ENCODE data around the gene CCDC78.

Gene CCDC78

DNA sequence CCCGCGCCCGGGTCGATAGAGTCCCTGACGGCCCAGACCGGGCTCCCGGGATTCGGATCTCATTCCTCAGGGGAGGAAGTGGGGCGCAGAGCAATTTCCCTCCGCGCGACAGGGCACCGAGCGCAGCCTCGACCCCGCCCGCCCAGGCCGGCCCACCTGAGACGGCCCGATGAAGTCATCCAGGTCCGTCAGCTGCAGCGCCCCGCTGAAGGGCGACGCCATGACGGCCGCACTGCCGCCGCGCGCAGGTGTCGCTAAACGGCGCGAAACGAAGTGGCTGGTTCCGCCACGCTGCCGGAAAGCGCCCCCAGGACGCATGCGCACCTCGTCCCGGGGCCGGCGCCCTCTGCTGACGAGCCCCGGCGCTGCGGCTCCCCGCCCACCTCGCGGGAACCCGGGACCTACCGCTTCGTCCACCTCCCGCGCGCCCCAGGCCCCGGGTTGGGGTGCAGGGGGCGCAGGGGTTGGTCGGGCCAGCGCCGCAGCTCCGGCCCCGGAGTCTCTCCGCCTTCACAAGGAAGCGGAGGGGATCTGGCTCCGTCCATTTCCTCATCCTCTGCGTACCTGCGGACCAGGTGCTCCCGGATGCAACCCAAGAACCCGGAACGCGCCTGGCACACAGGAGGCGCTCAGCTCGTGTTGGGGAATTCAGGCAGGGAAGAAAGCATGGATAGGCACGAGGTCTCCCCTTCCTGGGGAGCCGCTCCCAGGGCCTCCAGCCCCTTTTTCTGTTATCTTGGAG lies 14.7 kb upstream of the CCDC78 start, which contains the start of gene CIAO3:
Gene CIAO3, minus strand, starts transcription at position 234 of the 742 bp plus-strand sequence. Its CDS starts 12 bp downstream, at position 222.
- peaks cover 15% of the 10 kb centered on the region for H3K79me2 ChIP-seq (ENCODE audit: low read length)
- H3K9me2 ChIP-seq (replicated peaks; ENCODE audit: insufficient read depth, low read length) = no peaks in the 10 kb centered on the region
- peak within 1 kb of the TSS; percentile 98 for H2AFZ ChIP-seq (ENCODE audit: low read length)
- H3K4me2 ChIP-seq (ENCODE audit: low read depth, low read length) = peak within 1 kb of the TSS; percentile 94
- peak; percentile 93 for DNase-seq
- H3K36me3 ChIP-seq (replicated peaks; ENCODE audit: insufficient read depth, low read length) = no peaks in the 10 kb centered on the region
- H3K4me3 ChIP-seq (ENCODE audit: low read length) = peak within 1 kb of the TSS; percentile 96
- H3F3A ChIP-seq (ENCODE audit: insufficient read depth, low read length) = peaks cover 13% of the 10 kb centered on the region
- H4K20me1 ChIP-seq (ENCODE audit: insufficient read depth, low read length) = no peaks in the 10 kb centered on the region
- H3K9ac ChIP-seq (ENCODE audit: low read length) = peak within 1 kb of the TSS; percentile 93
- no peak within 1 kb of the TSS for H3K27ac ChIP-seq (ENCODE audit: low read length)
- peaks cover 24% of the 10 kb centered on the region for H3K27me3 ChIP-seq (replicated peaks; ENCODE audit: insufficient read depth, low read length)
- no peaks in the 10 kb centered on the region for H3K9me3 ChIP-seq (replicated peaks; ENCODE audit: insufficient read depth, low read length)
- peaks cover 23% of the 10 kb centered on the region for H3K4me1 ChIP-seq (ENCODE audit: low read length)
- no peak for TF ChIP-seq EZH2phosphoT487 (IDR thresholded peaks at IDR 0.05; ENCODE audit: low read length)
- TF ChIP-seq, protein P1, sequence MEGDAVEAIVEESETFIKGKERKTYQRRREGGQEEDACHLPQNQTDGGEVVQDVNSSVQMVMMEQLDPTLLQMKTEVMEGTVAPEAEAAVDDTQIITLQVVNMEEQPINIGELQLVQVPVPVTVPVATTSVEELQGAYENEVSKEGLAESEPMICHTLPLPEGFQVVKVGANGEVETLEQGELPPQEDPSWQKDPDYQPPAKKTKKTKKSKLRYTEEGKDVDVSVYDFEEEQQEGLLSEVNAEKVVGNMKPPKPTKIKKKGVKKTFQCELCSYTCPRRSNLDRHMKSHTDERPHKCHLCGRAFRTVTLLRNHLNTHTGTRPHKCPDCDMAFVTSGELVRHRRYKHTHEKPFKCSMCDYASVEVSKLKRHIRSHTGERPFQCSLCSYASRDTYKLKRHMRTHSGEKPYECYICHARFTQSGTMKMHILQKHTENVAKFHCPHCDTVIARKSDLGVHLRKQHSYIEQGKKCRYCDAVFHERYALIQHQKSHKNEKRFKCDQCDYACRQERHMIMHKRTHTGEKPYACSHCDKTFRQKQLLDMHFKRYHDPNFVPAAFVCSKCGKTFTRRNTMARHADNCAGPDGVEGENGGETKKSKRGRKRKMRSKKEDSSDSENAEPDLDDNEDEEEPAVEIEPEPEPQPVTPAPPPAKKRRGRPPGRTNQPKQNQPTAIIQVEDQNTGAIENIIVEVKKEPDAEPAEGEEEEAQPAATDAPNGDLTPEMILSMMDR (IDR thresholded peaks at IDR 0.05; ENCODE audit: low read length) = peak; percentile 86

DNA sequence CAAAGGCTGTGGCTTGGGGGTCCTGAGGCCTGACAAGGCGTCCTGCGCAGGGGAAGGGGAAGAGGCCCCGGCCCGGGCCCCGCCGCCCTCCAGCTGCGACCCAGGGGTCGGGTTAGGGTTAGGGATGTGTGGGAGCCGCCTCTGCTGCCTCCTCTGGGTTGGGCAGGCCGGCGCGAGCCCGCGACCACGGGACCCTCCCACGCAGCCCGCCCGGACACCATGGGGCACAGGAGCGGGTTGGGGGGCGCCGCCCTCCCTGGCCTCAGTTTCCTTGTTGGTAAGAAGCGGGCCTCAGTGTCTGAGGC lies 14.2 kb upstream of the CCDC78 start:
- no peak for DNase-seq
- H3F3A ChIP-seq (ENCODE audit: insufficient read depth, low read length) = peaks cover 18% of the 10 kb centered on the region
- H3K27ac ChIP-seq (ENCODE audit: low read length) = no peak overlapping the region
- peaks cover 15% of the 10 kb centered on the region for H3K79me2 ChIP-seq (ENCODE audit: low read length)
- peak overlapping the region; percentile 96 for H3K4me3 ChIP-seq (ENCODE audit: low read length)
- H3K4me2 ChIP-seq (ENCODE audit: low read depth, low read length) = peak overlapping the region; percentile 94
- no peaks in the 10 kb centered on the region for H3K9me2 ChIP-seq (replicated peaks; ENCODE audit: insufficient read depth, low read length)
- peak overlapping the region; percentile 93 for H3K9ac ChIP-seq (ENCODE audit: low read length)
- H4K20me1 ChIP-seq (ENCODE audit: insufficient read depth, low read length) = no peaks in the 10 kb centered on the region
- H3K4me1 ChIP-seq (ENCODE audit: low read length) = peaks cover 29% of the 10 kb centered on the region
- peak overlapping the region; percentile 98 for H2AFZ ChIP-seq (ENCODE audit: low read length)
- TF ChIP-seq, protein P1 (IDR thresholded peaks at IDR 0.05; ENCODE audit: low read length) = no peak
- TF ChIP-seq EZH2phosphoT487 (IDR thresholded peaks at IDR 0.05; ENCODE audit: low read length) (no peak), EZH2 (optimal IDR thresholded peaks at IDR 0.05; ENCODE audit: low read depth, low read length) (no peak)
- peaks cover 19% of the 10 kb centered on the region for H3K27me3 ChIP-seq (replicated peaks; ENCODE audit: insufficient read depth, low read length)
- H3K36me3 ChIP-seq (replicated peaks; ENCODE audit: insufficient read depth, low read length) = no peaks in the 10 kb centered on the region
- H3K9me3 ChIP-seq (replicated peaks; ENCODE audit: insufficient read depth, low read length) = no peaks in the 10 kb centered on the region

DNA sequence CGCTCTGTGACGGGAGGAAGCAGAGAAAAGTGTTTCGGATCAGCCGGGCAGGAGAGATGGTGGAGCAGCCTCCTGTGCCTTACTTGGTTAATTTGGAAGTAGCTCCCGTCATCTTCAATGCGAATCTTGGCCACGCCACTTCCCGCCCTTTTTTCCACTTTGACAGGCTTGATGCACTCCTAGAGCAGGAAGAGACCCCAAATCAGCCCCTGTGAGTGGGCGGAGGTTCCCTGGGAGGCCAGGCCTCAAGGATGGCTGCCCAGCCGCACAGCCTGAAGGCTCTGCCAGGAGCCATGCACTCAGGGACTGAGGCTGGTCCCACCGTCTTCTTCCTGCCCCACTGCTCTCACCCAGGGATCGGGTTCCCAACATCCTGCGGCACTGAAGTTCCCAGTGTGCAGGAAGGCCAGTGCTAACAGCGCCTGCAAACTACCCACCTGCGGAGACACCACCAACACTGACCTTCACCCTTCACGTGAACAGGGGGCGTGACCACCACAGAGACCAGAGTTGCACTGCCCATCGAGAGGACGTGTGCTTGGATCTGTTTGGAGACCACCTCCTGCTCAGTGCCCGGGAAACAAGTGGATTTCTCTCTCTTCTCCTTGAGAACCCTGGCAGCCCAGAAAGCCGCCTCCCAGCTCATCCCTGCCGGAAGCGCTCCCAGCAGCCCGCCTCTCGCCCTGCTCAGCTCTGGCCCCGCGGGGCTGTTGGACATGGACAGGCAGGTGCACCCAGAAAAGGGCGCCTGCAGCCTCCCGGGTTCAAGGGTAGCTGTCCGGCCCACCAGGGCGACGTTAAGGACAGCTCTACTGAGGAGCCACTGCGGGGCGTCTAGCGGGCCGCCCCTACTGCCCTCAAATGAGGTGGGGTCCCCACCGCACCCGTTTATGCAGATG lies 13.6 kb upstream of the CCDC78 start:
- no peak for TF ChIP-seq EZH2 (optimal IDR thresholded peaks at IDR 0.05; ENCODE audit: low read depth, low read length)
- TF ChIP-seq, protein P1 (IDR thresholded peaks at IDR 0.05; ENCODE audit: low read length) = no peak
- no peak for TF ChIP-seq EZH2phosphoT487 (IDR thresholded peaks at IDR 0.05; ENCODE audit: low read length)
- peaks cover 35% of the 10 kb centered on the region for H3K4me1 ChIP-seq (ENCODE audit: low read length)
- DNase-seq = no peak
- H3K36me3 ChIP-seq (replicated peaks; ENCODE audit: insufficient read depth, low read length) = no peaks in the 10 kb centered on the region
- H3K79me2 ChIP-seq (ENCODE audit: low read length) = peaks cover 15% of the 10 kb centered on the region
- peaks cover 18% of the 10 kb centered on the region for H3K27me3 ChIP-seq (replicated peaks; ENCODE audit: insufficient read depth, low read length)
- no peak overlapping the region for H3K27ac ChIP-seq (ENCODE audit: low read length)
- no peaks in the 10 kb centered on the region for H4K20me1 ChIP-seq (ENCODE audit: insufficient read depth, low read length)
- peaks cover 24% of the 10 kb centered on the region for H3F3A ChIP-seq (ENCODE audit: insufficient read depth, low read length)
- H2AFZ ChIP-seq (ENCODE audit: low read length) = peak overlapping the region; percentile 98
- H3K9me3 ChIP-seq (replicated peaks; ENCODE audit: insufficient read depth, low read length) = no peaks in the 10 kb centered on the region
- H3K9ac ChIP-seq (ENCODE audit: low read length) = peak overlapping the region; percentile 93
- peak overlapping the region; percentile 94 for H3K4me2 ChIP-seq (ENCODE audit: low read depth, low read length)
- H3K9me2 ChIP-seq (replicated peaks; ENCODE audit: insufficient read depth, low read length) = no peaks in the 10 kb centered on the region
- peak overlapping the region; percentile 96 for H3K4me3 ChIP-seq (ENCODE audit: low read length)
